Suprapubic skin (tissue), 4 donors: Measurements from ENCODE around the gene L1CAM. TPM values are rescaled to one million over a fixed set of nuclear protein-coding genes. Genes with fewer than 3 reads are reported as not detected.

Source experiments
- DNase-seq, 2 donors: peaks; one replicate each; pipeline ENCODE4 v3.0.0-alpha.2; 2019; ENCODE audit warnings: low spot score in 2 of 2
- H3K27ac ChIP-seq: fragments of 200-600 bp; sonication (generic); one replicate; pipeline ENCODE4 v1.5.1; 2019
- H3K27me3 ChIP-seq: fragments of 200-600 bp; sonication (generic); one replicate; pipeline ENCODE4 v1.5.1; 2019
- H3K36me3 ChIP-seq: fragments of 200-600 bp; sonication (generic); one replicate; pipeline ENCODE4 v1.5.1; 2019
- H3K4me1 ChIP-seq: fragments of 200-600 bp; sonication (generic); one replicate; pipeline ENCODE4 v1.5.1; 2019
- H3K4me3 ChIP-seq: fragments of 200-600 bp; sonication (generic); one replicate; pipeline ENCODE4 v1.5.1; 2019; ENCODE audit warnings: mild to moderate bottlenecking
- H3K9me3 ChIP-seq: fragments of 200-600 bp; sonication (generic); one replicate; pipeline ENCODE4 v1.5.1; 2019
- CTCF ChIP-seq, 2 donors: fragments of 200-600 bp in 1 of 2; fragments of 450-650 bp in 1 of 2; sonication (generic) in 1 of 2; IDR thresholded peaks; one replicate each; pipeline ENCODE4 v1.5.1; 2016 to 2019; ENCODE audit warnings: antibody characterized with exemption in 2 of 2, mild to moderate bottlenecking in 1 of 2, moderate library complexity in 1 of 2
- EP300 ChIP-seq: sonication (generic); formaldehyde crosslinking; IDR thresholded peaks from one replicate; pipeline ENCODE4 v1.6.1; 2017; ENCODE audit warnings: antibody characterized with exemption
- POLR2A ChIP-seq, 2 donors: fragments of 450-650 bp; IDR thresholded peaks; one replicate each; pipeline ENCODE4 v1.6.1; 2017; ENCODE audit warnings: antibody characterized with exemption in 2 of 2, mild to moderate bottlenecking in 2 of 2, moderate library complexity in 2 of 2
- POLR2AphosphoS5 ChIP-seq, 3 donors: sonication (generic); formaldehyde crosslinking; IDR thresholded peaks; one replicate each; pipeline ENCODE4 v1.6.1; 2017; ENCODE audit warnings: antibody characterized with exemption in 3 of 3
- WGBS: methylation state at CpG from one replicate; pipeline ENCODE4 v1.1.5; 2018; 5-methylcytosine and 5-hydroxymethylcytosine counted together
- total RNA-seq, 4 donors: library from RNA; depleted of rRNA; stranded (reverse); fragments of >200 nt; gene quantifications; one replicate each; pipeline ENCODE4 v1.1.0, GENCODE V29; 2016

L1CAM gene
- total RNA-seq, 4 donors from 2014 or later = 4.1 to 10.4 (median 8.5) TPM

- TF ChIP-seq CTCF (IDR thresholded peaks at IDR 0.05) (no peak), POLR2A (IDR thresholded peaks at IDR 0.05) (no peak), POLR2AphosphoS5 (IDR thresholded peaks at IDR 0.05) (no peak), EP300 (no peak)
- Histone ChIP-seq H3K4me3 (no peak overlapping the region), H3K9me3 (no peaks in the 10 kb centered on the region), H3K36me3 (no peaks in the 10 kb centered on the region), H3K27me3 (peaks cover 10% of the 10 kb centered on the region), H3K27ac (no peak overlapping the region), H3K4me1 (no peaks in the 10 kb centered on the region)
- DNase-seq = no peak
- 77% methylated on average over 27 of the region's 29 CpGs for WGBS
Measured at GRCh38 chrX:153871946-153872878, 13.8 kb downstream of the L1CAM start.

- Histone ChIP-seq H3K4me1 (no peaks in the 10 kb centered on the region), H3K27ac (no peak overlapping the region), H3K4me3 (no peak overlapping the region), H3K27me3 (peaks cover 10% of the 10 kb centered on the region), H3K36me3 (no peaks in the 10 kb centered on the region), H3K9me3 (no peaks in the 10 kb centered on the region)
- TF ChIP-seq CTCF (IDR thresholded peaks at IDR 0.05) (no peak), EP300 (no peak), POLR2AphosphoS5 (IDR thresholded peaks at IDR 0.05) (no peak), POLR2A (IDR thresholded peaks at IDR 0.05) (no peak)
- DNase-seq = no peak
- WGBS = 45% methylated on average over 6 of the region's 6 CpGs
Measured at GRCh38 chrX:153871451-153871850, 14.5 kb downstream of the L1CAM start.

GRCh38 chrX:153870791-153871360 is 15.1 kb downstream of the L1CAM start:
- Histone ChIP-seq H3K27ac (no peak overlapping the region), H3K4me3 (no peak overlapping the region), H3K36me3 (no peaks in the 10 kb centered on the region), H3K9me3 (no peaks in the 10 kb centered on the region), H3K27me3 (peaks cover 10% of the 10 kb centered on the region), H3K4me1 (no peaks in the 10 kb centered on the region)
- DNase-seq = no peak
- WGBS = 52% methylated on average over 20 of the region's 21 CpGs
- TF ChIP-seq POLR2A (IDR thresholded peaks at IDR 0.05) (no peak), EP300 (no peak), POLR2AphosphoS5 (IDR thresholded peaks at IDR 0.05) (no peak), CTCF (IDR thresholded peaks at IDR 0.05) (no peak)

GRCh38 chrX:153870288-153870690 is 15.7 kb downstream of the L1CAM start:
- no peak for DNase-seq
- Histone ChIP-seq H3K9me3 (no peaks in the 10 kb centered on the region), H3K4me3 (no peak overlapping the region), H3K36me3 (no peaks in the 10 kb centered on the region), H3K27ac (no peak overlapping the region), H3K27me3 (peaks cover 10% of the 10 kb centered on the region), H3K4me1 (no peaks in the 10 kb centered on the region)
- TF ChIP-seq EP300 (no peak), POLR2AphosphoS5 (IDR thresholded peaks at IDR 0.05) (no peak), CTCF (IDR thresholded peaks at IDR 0.05) (no peak), POLR2A (IDR thresholded peaks at IDR 0.05) (no peak)
- WGBS = 78% methylated on average over 4 of the region's 11 CpGs
